Trophoblast cell (in vitro differentiated cells and primary cell): ENCODE measurements around the gene SPAAR.

Experiments used
- DNase-seq, 2 donors: peaks; one replicate each; pipeline ENCODE4 v3.0.0-alpha.2; 2016
- H2AFZ ChIP-seq: 2 replicates; pipeline ENCODE4 v1.6.1; 2013; ENCODE audit warnings: low read length, moderate library complexity, mild to moderate bottlenecking; ENCODE audit not compliant: insufficient read depth, poor library complexity
- H2AK5ac ChIP-seq: 2 replicates; pipeline ENCODE4 v1.6.1; 2013; ENCODE audit warnings: mild to moderate bottlenecking, low read length
- H2BK120ac ChIP-seq: 2 replicates; pipeline ENCODE4 v1.6.1; 2013; ENCODE audit warnings: low read length, mild to moderate bottlenecking, moderate library complexity; ENCODE audit not compliant: insufficient read depth, poor library complexity
- H2BK12ac ChIP-seq: 2 replicates; pipeline ENCODE4 v1.6.1; 2013; ENCODE audit warnings: mild to moderate bottlenecking, low read length, moderate library complexity
- H2BK5ac ChIP-seq: 2 replicates; pipeline ENCODE4 v1.6.1; 2013; ENCODE audit warnings: low read length, low read depth, moderate library complexity, mild to moderate bottlenecking; ENCODE audit not compliant: poor library complexity
- H3K14ac ChIP-seq: 2 replicates; pipeline ENCODE4 v1.6.1; 2013; ENCODE audit warnings: mild to moderate bottlenecking, low read length
- H3K18ac ChIP-seq: 2 replicates; pipeline ENCODE4 v1.6.1; 2013; ENCODE audit warnings: mild to moderate bottlenecking, low read length
- H3K23ac ChIP-seq: 2 replicates; pipeline ENCODE4 v1.6.1; 2013; ENCODE audit warnings: low read length
- H3K27ac ChIP-seq: 2 replicates; pipeline ENCODE4 v1.5.1; 2013; ENCODE audit warnings: low read depth, mild to moderate bottlenecking, inconsistent platforms, low read length, moderate library complexity
- H3K27me3 ChIP-seq: 2 replicates; pipeline ENCODE4 v1.6.1; 2013; ENCODE audit warnings: inconsistent platforms, mild to moderate bottlenecking, low read length, moderate library complexity; ENCODE audit not compliant: insufficient read depth
- H3K36me3 ChIP-seq, 2 experiments: 1 replicate in 1 of 2; 2 replicates in 1 of 2; pipeline ENCODE4 v1.6.1; 2013; ENCODE audit warnings: low read length in 2 of 2, mild to moderate bottlenecking in 2 of 2, moderate library complexity in 1 of 2; ENCODE audit not compliant: insufficient read depth in 2 of 2, control insufficient read depth in 1 of 2
- H3K4ac ChIP-seq: 2 replicates; pipeline ENCODE4 v1.6.1; 2013; ENCODE audit warnings: low read depth, mild to moderate bottlenecking, low read length, moderate library complexity
- H3K4me1 ChIP-seq, 2 experiments: 1 replicate in 1 of 2; 2 replicates in 1 of 2; pipeline ENCODE4 v1.6.1; 2013; ENCODE audit warnings: low read length in 2 of 2, mild to moderate bottlenecking in 2 of 2, moderate library complexity in 1 of 2; ENCODE audit not compliant: insufficient read depth in 2 of 2, control insufficient read depth in 1 of 2
- H3K4me2 ChIP-seq: 2 replicates; pipeline ENCODE4 v1.6.1; 2013; ENCODE audit warnings: inconsistent platforms, mild to moderate bottlenecking, low read length, moderate library complexity
- H3K4me3 ChIP-seq: 2 replicates; pipeline ENCODE4 v1.5.1; 2013; ENCODE audit warnings: mild to moderate bottlenecking, low read depth, low read length, inconsistent platforms
- H3K79me1 ChIP-seq: one replicate; pipeline ENCODE4 v1.6.1; 2013; ENCODE audit warnings: low read length
- H3K79me2 ChIP-seq: 2 replicates; pipeline ENCODE4 v1.6.1; 2013; ENCODE audit warnings: low read length, mild to moderate bottlenecking; ENCODE audit not compliant: control insufficient read depth, insufficient read depth, poor library complexity
- H3K9ac ChIP-seq: 2 replicates; pipeline ENCODE4 v1.6.1; 2013; ENCODE audit warnings: mild to moderate bottlenecking, low read length
- H3K9me3 ChIP-seq: 2 replicates; pipeline ENCODE4 v1.6.1; 2013; ENCODE audit warnings: low read depth, mild to moderate bottlenecking, control low read depth, inconsistent platforms, low read length; ENCODE audit not compliant: insufficient read depth
- H4K12ac ChIP-seq: 2 replicates; pipeline ENCODE4 v1.6.1; 2013; ENCODE audit warnings: low read depth, mild to moderate bottlenecking, low read length, moderate library complexity
- H4K8ac ChIP-seq: 2 replicates; pipeline ENCODE4 v1.6.1; 2013; ENCODE audit warnings: low read depth, mild to moderate bottlenecking, low read length, moderate library complexity
- H4K91ac ChIP-seq: one replicate; pipeline ENCODE4 v1.6.1; 2013; ENCODE audit warnings: low read depth, mild to moderate bottlenecking, low read length, moderate library complexity
- WGBS: extraction: QIAGEN DNeasy Blood & Tissue Kit; methylation state at CpG from one replicate; pipeline ENCODE4 v1.1.7; 2013; ENCODE audit warnings: missing lambda C conversion rate; ENCODE audit not compliant: insufficient read length, insufficient coverage; ENCODE audit errors: extremely low coverage; 5-methylcytosine and 5-hydroxymethylcytosine counted together

Gene SPAAR

DNA sequence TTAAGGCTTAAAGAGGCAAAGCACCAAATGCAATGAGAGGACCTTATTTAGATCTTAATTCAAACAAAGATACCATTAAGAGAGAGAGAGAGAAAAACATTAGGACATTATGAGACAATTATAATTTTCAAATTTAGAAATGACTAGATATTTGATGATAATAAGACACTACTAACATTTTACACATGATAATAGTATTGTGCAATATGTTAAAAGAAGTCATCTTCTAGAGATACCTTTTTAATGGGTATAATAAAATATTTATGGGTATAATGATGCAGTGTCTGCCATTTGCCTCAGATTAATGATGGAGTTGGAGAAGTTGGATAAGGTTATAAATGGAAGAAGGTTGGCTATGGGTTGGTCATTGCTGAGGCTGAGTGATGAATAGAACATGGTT lies 21.2 kb downstream of the SPAAR start:
- H3K9me3 ChIP-seq, result no peaks in the 10 kb centered on the region
- no peaks in the 10 kb centered on the region for H3K27me3 ChIP-seq
- H3K4me3 ChIP-seq, result no peak overlapping the region
- H3K23ac ChIP-seq, result no peak overlapping the region
- no peak overlapping the region for H3K9ac ChIP-seq
- H2AFZ ChIP-seq, result no peak overlapping the region
- H3K36me3 ChIP-seq, result no peaks in the 10 kb centered on the region
- H3K4me1 ChIP-seq, result peaks cover 0 to 3% of the 10 kb centered on the region in 2 experiments
- no peak overlapping the region for H3K18ac ChIP-seq
- no peak overlapping the region for H4K12ac ChIP-seq
- H4K91ac ChIP-seq, result no peak overlapping the region
- no peak overlapping the region for H3K27ac ChIP-seq
- H2BK12ac ChIP-seq, result no peak overlapping the region
- H3K4me2 ChIP-seq, result no peak overlapping the region
- no peak overlapping the region for H2AK5ac ChIP-seq
- H3K79me1 ChIP-seq, result no peaks in the 10 kb centered on the region
- H4K8ac ChIP-seq, result no peak overlapping the region
- H2BK120ac ChIP-seq, result no peak overlapping the region
- no peak overlapping the region for H3K14ac ChIP-seq
- H2BK5ac ChIP-seq, result no peak overlapping the region
- no peak overlapping the region for H3K4ac ChIP-seq
- no peaks in the 10 kb centered on the region for H3K79me2 ChIP-seq
- no peak for DNase-seq

GRCh38 chr9:35930989-35931388 lies 21.7 kb downstream of the SPAAR start:
- no peak overlapping the region for H3K18ac ChIP-seq
- no peak overlapping the region for H4K91ac ChIP-seq
- no peak overlapping the region for H4K8ac ChIP-seq
- no peak overlapping the region for H3K9ac ChIP-seq
- H2BK5ac ChIP-seq, result no peak overlapping the region
- H3K14ac ChIP-seq, result no peak overlapping the region
- no CpG with 5 or more reads among the region's 3 CpGs for WGBS
- H4K12ac ChIP-seq, result no peak overlapping the region
- H3K4me2 ChIP-seq, result no peak overlapping the region
- H3K9me3 ChIP-seq, result no peaks in the 10 kb centered on the region
- no peak overlapping the region for H3K4ac ChIP-seq
- no peaks in the 10 kb centered on the region for H3K36me3 ChIP-seq
- no peak overlapping the region for H3K23ac ChIP-seq
- no peak overlapping the region for H2AK5ac ChIP-seq
- no peaks in the 10 kb centered on the region for H3K27me3 ChIP-seq
- no peaks in the 10 kb centered on the region for H3K79me2 ChIP-seq
- H2BK12ac ChIP-seq, result no peak overlapping the region
- no peak overlapping the region for H3K27ac ChIP-seq
- H3K4me1 ChIP-seq, result peaks cover 0 to 3% of the 10 kb centered on the region in 2 experiments
- no peak for DNase-seq
- no peaks in the 10 kb centered on the region for H3K79me1 ChIP-seq
- no peak overlapping the region for H2BK120ac ChIP-seq
- H2AFZ ChIP-seq, result no peak overlapping the region
- H3K4me3 ChIP-seq, result no peak overlapping the region

DNA sequence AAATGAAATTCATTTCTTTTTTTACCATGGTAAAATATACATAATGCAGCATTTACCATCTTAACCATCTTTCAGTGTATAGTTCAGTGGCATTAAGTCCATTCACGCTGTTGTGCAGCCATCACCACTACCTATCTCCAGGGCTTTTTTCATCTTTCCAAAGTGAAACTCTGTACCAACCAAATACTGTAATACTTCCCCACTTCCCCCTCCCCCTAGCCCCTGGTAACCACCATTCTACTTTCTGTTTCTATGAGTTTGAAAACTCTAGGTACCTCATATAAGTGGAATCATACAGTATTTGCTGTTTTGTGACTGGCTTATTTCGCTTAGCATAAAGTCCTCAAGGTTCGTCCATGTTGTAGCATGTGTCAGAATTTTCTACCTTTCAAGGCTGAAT lies 23.4 kb downstream of the SPAAR start:
- no peak overlapping the region for H2BK5ac ChIP-seq
- H2AFZ ChIP-seq, result no peak overlapping the region
- H2AK5ac ChIP-seq, result no peak overlapping the region
- no peak overlapping the region for H4K12ac ChIP-seq
- no peak for DNase-seq
- H2BK120ac ChIP-seq, result no peak overlapping the region
- H3K27ac ChIP-seq, result no peak overlapping the region
- H3K79me1 ChIP-seq, result no peaks in the 10 kb centered on the region
- H4K8ac ChIP-seq, result no peak overlapping the region
- H3K4ac ChIP-seq, result no peak overlapping the region
- H3K9me3 ChIP-seq, result no peaks in the 10 kb centered on the region
- no peak overlapping the region for H3K4me3 ChIP-seq
- H3K36me3 ChIP-seq, result no peaks in the 10 kb centered on the region
- H3K27me3 ChIP-seq, result no peaks in the 10 kb centered on the region
- no peak overlapping the region for H3K9ac ChIP-seq
- no peak overlapping the region for H2BK12ac ChIP-seq
- peaks cover 0 to 3% of the 10 kb centered on the region in 2 experiments for H3K4me1 ChIP-seq
- no peak overlapping the region for H4K91ac ChIP-seq
- no peak overlapping the region for H3K4me2 ChIP-seq
- no peak overlapping the region for H3K14ac ChIP-seq
- H3K79me2 ChIP-seq, result no peaks in the 10 kb centered on the region
- H3K23ac ChIP-seq, result no peak overlapping the region
- H3K18ac ChIP-seq, result no peak overlapping the region
- WGBS, result no CpG with 5 or more reads among the region's 3 CpGs

DNA sequence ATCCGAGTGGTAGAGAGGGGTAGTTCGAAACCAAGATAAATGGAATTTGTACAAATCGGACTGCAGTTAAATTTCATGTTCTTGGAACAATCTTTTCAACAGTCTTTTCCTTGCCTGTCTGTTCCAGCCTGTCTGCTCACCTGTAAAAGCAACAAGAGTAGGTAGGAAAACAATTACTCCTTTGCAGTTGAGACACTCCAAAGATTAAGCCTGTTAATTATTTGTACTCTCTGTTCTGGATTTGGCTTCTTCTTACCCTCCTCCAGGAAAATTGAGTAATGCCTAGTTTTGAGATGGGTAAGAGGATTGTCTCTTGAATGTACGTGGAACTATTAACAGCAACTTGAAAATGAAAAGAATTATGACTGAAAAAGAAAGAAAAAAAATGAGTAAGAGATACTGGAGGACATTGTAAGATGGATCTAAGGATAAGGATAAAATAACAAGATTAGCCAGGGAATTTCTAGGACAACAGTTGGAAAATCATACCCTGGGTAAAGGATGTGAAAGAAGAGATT lies 24.3 kb downstream of the SPAAR start:
- Histone ChIP-seq H3K9ac (no peak overlapping the region), H3K18ac (no peak overlapping the region), H3K27ac (no peak overlapping the region), H2BK5ac (no peak overlapping the region), H4K8ac (no peak overlapping the region), H2AK5ac (no peak overlapping the region), H3K4me1 (peaks cover 0 to 3% of the 10 kb centered on the region in 2 experiments), H3K27me3 (no peaks in the 10 kb centered on the region), H2AFZ (no peak overlapping the region), H2BK120ac (no peak overlapping the region), H3K4me3 (no peak overlapping the region), H4K91ac (no peak overlapping the region), H3K14ac (no peak overlapping the region), H3K79me2 (no peaks in the 10 kb centered on the region), H3K9me3 (peaks cover 2% of the 10 kb centered on the region), H3K36me3 (no peaks in the 10 kb centered on the region), H4K12ac (no peak overlapping the region), H3K4ac (no peak overlapping the region), H3K23ac (no peak overlapping the region), H3K4me2 (no peak overlapping the region), H3K79me1 (no peaks in the 10 kb centered on the region), H2BK12ac (no peak overlapping the region)
- no peak for DNase-seq
- no CpG with 5 or more reads among the region's 4 CpGs for WGBS
